NCI-H146 (cell line): Measurements from ENCODE around the gene THSD4.
"Not testable (repeated sequence)": the region's sequence is repeated elsewhere in the genome, so short reads cannot be mapped to it uniquely, and the experiment has no call there.

Experiments used
- DNase-seq: peaks from one replicate; lab custom pipeline; 2025; lab: John Stamatoyannopoulos, UW

THSD4 gene

GRCh38 chr15:71349736-71350526 lies 234.7 kb downstream of the THSD4 start:
- no peak for DNase-seq

GRCh38 chr15:71350622-71351378 lies 235.5 kb downstream of the THSD4 start:
- DNase-seq: no peak

DNA sequence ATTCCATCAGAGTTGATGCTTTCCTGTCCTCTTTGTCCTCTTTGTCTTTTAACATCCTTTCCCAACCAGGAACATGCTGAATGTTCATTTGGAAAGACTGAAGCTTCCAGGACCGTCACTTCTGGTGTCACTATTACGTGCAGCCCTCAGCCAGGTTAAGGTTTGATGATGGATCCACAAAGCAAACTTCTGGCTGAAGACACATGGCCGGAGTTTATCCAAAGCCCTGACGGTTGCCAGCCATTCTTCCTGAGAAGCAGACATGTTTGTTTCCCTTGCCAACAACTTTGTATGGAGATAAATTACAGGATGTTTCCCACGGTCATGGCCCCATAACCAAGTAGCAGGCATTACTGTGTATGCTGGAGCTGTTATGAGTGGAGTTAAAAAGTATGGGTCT lies 236.9 kb downstream of the THSD4 start:
- no peak for DNase-seq

GRCh38 chr15:71352765-71353164 lies 237.5 kb downstream of the THSD4 start:
- DNase-seq: no peak

DNA sequence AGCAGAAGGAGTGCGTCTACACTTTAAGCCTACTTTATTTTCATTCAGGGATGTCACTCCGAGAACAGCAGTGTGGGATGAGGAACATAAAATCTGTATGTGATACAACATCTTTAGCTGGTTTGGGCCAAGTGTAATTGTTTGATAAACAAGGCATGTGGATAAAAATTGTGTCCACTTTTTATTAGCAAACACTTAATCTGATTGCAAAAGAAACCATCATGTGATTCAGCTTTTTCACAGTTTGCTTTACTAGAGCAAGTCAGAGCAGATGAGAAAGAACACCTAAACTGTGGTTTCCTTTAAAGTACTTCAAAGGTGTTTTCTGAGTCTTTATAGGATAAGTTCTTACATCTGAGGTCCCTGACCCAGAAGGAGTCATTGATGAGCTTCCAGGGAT lies 237.9 kb downstream of the THSD4 start:
- DNase-seq: no peak

GRCh38 chr15:71355268-71355667 lies 240.0 kb downstream of the THSD4 start:
- DNase-seq: no peak

- no peak for DNase-seq
These were observed 242.1 kb downstream of the THSD4 start for GRCh38 chr15:71357321-71357732.

- DNase-seq: no peak
These were observed 242.7 kb downstream of the THSD4 start for GRCh38 chr15:71357967-71358366.

GRCh38 chr15:71359246-71359645 lies 244.0 kb downstream of the THSD4 start:
- DNase-seq: no peak

DNA sequence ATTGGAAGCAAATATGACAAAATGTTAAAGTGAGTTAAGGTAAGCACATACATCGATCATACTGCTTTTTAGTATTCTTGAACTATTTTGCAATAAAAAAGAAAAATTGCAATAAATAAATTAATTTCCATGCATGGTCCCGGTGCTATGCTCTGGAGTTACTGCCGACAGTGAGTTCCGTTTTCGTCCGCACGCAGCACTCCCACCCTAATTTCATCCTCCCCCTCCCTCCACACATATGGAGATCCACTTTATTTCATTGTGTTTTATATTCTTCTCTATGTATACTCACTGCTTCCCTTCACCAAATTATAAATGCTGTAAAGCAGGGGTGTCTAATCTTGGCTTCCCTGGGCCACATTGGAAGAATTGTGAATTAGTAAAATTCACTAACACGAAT lies 247.3 kb downstream of the THSD4 start:
- DNase-seq: no peak

DNA sequence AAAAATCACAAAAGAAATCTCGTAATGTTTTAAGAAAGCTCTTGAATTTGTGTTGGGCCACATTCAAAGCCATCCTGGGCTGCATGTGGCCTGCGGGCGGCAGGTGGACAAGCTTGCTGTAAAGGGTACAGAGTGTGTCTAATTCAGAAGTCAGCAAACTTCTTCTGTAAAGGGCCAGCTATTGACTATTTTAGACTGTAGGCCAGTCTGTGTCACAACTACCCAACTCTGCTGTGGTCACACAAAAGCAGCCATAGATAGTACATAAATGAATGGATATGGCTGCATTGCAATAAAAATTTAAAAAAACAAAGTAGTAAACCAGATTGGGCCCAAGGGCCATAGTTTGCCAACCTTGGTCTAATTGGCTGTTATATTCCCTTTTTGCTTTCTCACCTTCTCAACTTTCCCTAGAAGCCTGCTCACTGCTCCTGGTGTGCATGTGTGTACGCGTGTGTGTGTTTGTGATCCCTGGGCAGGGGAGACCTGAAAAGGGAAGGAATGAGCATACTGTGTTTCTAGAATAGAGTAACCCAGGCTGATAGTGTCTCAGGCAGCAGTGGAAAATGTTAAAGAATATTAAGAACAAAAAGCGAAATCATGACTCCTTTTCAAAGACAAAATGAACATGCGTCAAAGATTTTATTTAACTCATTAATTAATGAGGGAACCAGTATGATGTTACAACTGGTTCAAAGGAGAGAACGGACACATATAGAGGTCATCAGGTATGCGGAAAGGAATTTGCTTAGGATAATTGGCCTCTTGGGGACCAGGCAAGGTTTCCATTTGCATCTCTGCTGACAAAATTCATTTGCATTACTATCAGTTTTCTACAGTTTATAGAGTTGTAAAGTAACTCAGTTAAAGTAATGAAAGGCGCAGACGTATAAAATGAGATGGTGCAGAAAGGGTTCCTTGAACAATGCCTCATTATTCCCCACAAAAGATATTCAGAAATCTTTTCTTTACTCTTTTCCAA lies 248.0 kb downstream of the THSD4 start:
- DNase-seq: no peak

DNA sequence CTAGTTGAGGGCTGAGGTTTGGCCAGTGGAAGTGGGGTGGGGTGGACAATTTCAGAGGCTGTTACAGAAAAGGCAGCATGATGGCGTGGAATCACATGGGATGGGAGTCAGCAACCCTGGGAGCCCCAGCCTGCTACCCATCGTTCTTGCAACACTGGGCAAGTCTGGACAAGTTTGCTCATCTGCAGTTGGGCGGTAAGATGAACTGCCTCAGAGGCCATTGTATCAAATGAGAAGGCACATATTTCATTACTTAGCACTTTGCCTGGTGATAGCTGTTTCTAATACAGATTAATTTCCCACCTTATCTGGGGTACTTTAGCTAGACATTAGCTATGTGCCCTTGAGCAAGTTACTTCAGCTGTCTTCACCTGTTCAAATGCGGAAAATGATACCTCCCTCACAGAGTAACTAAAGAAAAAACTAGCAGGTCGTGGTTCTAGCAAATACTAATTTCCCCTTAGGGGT lies 248.9 kb downstream of the THSD4 start:
- peak; percentile 93 for DNase-seq

GRCh38 chr15:71366522-71366921 lies 251.3 kb downstream of the THSD4 start:
- no peak for DNase-seq

- DNase-seq: no peak
These were observed 251.7 kb downstream of the THSD4 start for GRCh38 chr15:71366926-71367325.

GRCh38 chr15:71367737-71368136 lies 252.5 kb downstream of the THSD4 start:
- DNase-seq: not testable (repeated sequence)

GRCh38 chr15:71372769-71373168 lies 257.5 kb downstream of the THSD4 start:
- not testable (repeated sequence) for DNase-seq

DNA sequence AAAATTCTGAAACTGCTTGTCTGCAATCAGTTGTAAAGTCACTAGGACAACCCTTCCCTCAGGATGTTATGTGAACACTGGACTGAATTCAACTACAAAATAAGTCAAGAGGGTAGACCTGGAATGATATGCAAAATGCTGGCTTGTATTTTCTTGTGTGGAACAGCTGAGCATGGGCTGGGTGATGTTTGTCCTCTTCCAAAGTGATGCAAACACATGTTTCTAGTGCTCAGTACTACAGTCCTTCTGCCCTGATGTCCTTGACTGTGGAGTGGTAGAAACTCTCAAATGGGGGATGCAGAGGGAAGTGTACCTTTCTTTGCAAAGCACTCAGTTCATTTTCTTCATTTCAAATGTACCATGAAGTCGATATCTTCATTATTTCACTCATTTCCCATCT lies 258.6 kb downstream of the THSD4 start:
- DNase-seq: no peak

DNA sequence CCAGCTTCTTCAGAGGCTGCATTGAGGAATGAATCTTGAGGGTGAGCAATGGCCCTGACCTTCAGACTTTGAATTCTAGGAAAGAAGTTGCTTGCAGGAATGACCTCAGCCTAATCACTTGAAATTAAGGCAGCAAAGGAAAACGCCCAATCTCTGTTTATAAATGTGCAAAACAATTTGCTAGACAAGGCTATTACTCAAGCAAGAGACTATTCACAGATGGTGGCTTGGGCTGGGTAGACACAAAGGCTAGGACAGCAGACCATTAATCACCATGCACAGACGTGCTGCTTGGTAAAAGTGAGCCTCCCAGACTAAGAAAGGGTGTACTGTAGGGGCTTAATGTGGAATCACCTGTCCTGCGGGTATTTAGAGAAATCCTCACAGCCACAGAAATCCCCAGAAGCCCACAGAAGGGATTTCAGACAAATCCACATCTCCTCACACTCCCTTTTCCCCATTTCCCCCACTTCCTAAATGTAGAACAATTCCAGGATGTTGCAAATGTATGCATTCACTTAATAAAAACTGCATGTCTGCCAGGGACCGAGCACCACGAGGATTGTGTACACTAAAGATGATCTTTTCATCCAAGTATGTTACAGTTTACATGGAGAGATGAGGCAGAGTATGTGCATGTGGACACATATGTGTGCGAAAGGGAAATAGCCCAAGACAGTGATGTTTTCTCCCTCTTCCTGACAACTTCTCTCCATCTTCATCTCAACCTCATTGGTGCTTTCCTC lies 259.5 kb downstream of the THSD4 start:
- DNase-seq: no peak

GRCh38 chr15:71375934-71376333 lies 260.7 kb downstream of the THSD4 start:
- DNase-seq: no peak

DNA sequence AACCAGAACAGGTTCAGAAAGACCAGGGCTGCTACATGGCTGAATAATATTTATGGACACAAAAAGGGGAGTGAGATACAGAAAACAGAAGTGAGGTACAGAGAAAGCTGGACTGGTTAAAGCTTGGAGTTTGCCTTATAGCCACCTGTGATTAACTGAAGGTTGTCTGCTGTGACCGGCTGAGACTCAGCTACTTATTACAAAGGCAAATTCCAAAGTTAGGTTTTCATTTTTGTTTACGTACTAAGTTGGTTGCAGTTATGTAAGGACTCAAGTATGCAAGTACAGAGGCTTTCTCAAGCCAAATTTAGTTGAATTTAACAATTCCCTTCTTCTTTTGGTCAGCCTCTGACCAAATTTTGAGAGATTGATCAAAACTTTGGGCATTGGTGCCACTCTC lies 264.6 kb downstream of the THSD4 start:
- no peak for DNase-seq

- no peak for DNase-seq
These were observed 265.1 kb downstream of the THSD4 start for GRCh38 chr15:71380345-71380744.
